ENCODE results near the gene TLR9. TPM values are rescaled to one million over a fixed set of nuclear protein-coding genes. Genes with fewer than 3 reads are reported as not detected.

The TLR9 gene
- total RNA-seq, 1 experiment from 2014 or later: not detected

DNA sequence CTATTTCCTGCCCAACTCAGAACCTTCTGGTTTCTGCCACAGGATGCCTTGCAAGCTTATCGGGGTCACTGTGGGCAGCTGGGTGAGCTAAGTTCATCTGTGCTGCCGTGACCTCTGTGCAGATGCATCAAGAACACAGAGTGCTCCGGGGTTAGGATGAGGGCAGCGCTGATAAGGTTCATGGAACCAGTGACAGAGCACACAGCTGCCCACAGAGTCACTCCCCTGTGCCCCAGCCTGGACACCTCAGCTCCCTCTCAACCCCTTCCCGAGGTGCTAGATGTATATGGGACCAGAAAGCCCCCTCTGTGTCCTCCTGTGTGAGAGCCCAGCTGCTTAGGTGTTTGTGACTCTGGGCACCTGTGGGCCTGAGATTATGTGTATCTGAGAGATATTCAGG is 43.2 kb downstream of the TLR9 start:
- no peaks in the 10 kb centered on the region for H3K36me3 Mint-ChIP-seq (ENCODE audit: insufficient read depth in 1 of 3, low read depth in 3 of 3)
- Histone ChIP-seq H3K18ac (ENCODE audit: insufficient read length, low read depth, low read length) (no peak overlapping the region), H2AFZ (ENCODE audit: low read length) (no peak overlapping the region), H2AK5ac (ENCODE audit: insufficient read length, low read length) (no peak overlapping the region), H2BK5ac (ENCODE audit: insufficient read length, low read length) (no peak overlapping the region), H4K91ac (ENCODE audit: insufficient read length, low read depth, low read length) (no peak overlapping the region), H3K23me2 (ENCODE audit: insufficient read length, low read depth, low read length, poor library complexity, severe bottlenecking) (no peaks in the 10 kb centered on the region), H3K14ac (ENCODE audit: insufficient read depth, low read length) (no peak overlapping the region), H2BK20ac (ENCODE audit: low read depth, low read length, poor library complexity, severe bottlenecking) (no peak overlapping the region), H3K4ac (ENCODE audit: low read depth, low read length) (no peak overlapping the region), H3K79me1 (ENCODE audit: insufficient read depth, low read depth, low read length, poor library complexity, severe bottlenecking) (no peaks in the 10 kb centered on the region), H3K23ac (ENCODE audit: insufficient read length, low read depth, low read length) (no peak overlapping the region), H3K27ac (ENCODE audit: insufficient read length, low read depth, low read length) (no peak overlapping the region), H4K8ac (replicated peaks; ENCODE audit: insufficient read length, low read depth, low read length) (no peak overlapping the region), H4K20me1 (ENCODE audit: control insufficient read depth, insufficient read depth, insufficient read length) (no peaks in the 10 kb centered on the region), H2BK120ac (ENCODE audit: low read depth, low read length, poor library complexity, severe bottlenecking) (no peak overlapping the region), H3K4me1 (ENCODE audit: insufficient read depth, low read length) (no peaks in the 10 kb centered on the region), H2BK12ac (ENCODE audit: insufficient read length, low read depth, low read length) (no peak overlapping the region), H3K56ac (ENCODE audit: insufficient read length, low read depth, low read length) (no peak overlapping the region), H4K5ac (ENCODE audit: insufficient read length, low read depth, low read length) (no peak overlapping the region), H3K4me2 (ENCODE audit: insufficient read depth, insufficient read length, low read length) (no peak overlapping the region), H3T11ph (ENCODE audit: low read length) (no peak overlapping the region), H2BK15ac (ENCODE audit: low read depth, low read length) (no peak overlapping the region), H3K27me3 (ENCODE audit: insufficient read depth, low read length) (no peaks in the 10 kb centered on the region), H3K79me2 (ENCODE audit: insufficient read depth, low read length) (no peaks in the 10 kb centered on the region), H3K9me3 (ENCODE audit: control insufficient read depth, low read depth, low read length) (no peaks in the 10 kb centered on the region), H3K9ac (ENCODE audit: extremely low read depth, insufficient read length, low read length) (no peak overlapping the region)
- DNase-seq: no peak
- H3K4me3 Mint-ChIP-seq: no peak overlapping the region
- peaks cover 13 to 14% of the 10 kb centered on the region in 2 experiments for H3K4me1 Mint-ChIP-seq
- no peaks in the 10 kb centered on the region for H3K9me3 Mint-ChIP-seq
- H3K27me3 Mint-ChIP-seq (ENCODE audit: low read depth): peaks cover 10% of the 10 kb centered on the region; the same call in 1 of the 2 replicates
- H3K27ac Mint-ChIP-seq: no peak overlapping the region
- TF ChIP-seq, protein P1, sequence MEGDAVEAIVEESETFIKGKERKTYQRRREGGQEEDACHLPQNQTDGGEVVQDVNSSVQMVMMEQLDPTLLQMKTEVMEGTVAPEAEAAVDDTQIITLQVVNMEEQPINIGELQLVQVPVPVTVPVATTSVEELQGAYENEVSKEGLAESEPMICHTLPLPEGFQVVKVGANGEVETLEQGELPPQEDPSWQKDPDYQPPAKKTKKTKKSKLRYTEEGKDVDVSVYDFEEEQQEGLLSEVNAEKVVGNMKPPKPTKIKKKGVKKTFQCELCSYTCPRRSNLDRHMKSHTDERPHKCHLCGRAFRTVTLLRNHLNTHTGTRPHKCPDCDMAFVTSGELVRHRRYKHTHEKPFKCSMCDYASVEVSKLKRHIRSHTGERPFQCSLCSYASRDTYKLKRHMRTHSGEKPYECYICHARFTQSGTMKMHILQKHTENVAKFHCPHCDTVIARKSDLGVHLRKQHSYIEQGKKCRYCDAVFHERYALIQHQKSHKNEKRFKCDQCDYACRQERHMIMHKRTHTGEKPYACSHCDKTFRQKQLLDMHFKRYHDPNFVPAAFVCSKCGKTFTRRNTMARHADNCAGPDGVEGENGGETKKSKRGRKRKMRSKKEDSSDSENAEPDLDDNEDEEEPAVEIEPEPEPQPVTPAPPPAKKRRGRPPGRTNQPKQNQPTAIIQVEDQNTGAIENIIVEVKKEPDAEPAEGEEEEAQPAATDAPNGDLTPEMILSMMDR (conservative IDR thresholded peaks at IDR 0.05): no peak
- no CpG with 5 or more reads among the region's 5 CpGs for WGBS (ENCODE audit: extremely low coverage, insufficient read length, low lambda C conversion rate)
